PC-3 (cell line): ENCODE results near the gene BPIFB3.

Experiments used
- EZH2 ChIP-seq: fragments of 300-600 bp; sonication (generic); IDR thresholded peaks from one replicate; pipeline ENCODE4 v1.6.1; 2017; ENCODE audit warnings: antibody characterized with exemption, mild to moderate bottlenecking, low read length; ENCODE audit not compliant: unreplicated experiment
- EZH2phosphoT487 ChIP-seq: fragments of 300-600 bp; sonication (generic); IDR thresholded peaks from 2 replicates; pipeline ENCODE4 v1.6.1; 2018; ENCODE audit warnings: mild to moderate bottlenecking, antibody characterized with exemption, low read length, borderline replicate concordance
- TF ChIP-seq, protein P1 (sequence below): fragments of 300-600 bp; sonication (generic); conservative IDR thresholded peaks from 2 replicates; pipeline ENCODE4 v1.5.1; 2017; ENCODE audit warnings: antibody characterized with exemption, low read depth, mild to moderate bottlenecking, low read length

GRCh38 chr20:33010674-33011449 lies 42.8 kb upstream of the BPIFB3 start:
- TF ChIP-seq, protein P1, sequence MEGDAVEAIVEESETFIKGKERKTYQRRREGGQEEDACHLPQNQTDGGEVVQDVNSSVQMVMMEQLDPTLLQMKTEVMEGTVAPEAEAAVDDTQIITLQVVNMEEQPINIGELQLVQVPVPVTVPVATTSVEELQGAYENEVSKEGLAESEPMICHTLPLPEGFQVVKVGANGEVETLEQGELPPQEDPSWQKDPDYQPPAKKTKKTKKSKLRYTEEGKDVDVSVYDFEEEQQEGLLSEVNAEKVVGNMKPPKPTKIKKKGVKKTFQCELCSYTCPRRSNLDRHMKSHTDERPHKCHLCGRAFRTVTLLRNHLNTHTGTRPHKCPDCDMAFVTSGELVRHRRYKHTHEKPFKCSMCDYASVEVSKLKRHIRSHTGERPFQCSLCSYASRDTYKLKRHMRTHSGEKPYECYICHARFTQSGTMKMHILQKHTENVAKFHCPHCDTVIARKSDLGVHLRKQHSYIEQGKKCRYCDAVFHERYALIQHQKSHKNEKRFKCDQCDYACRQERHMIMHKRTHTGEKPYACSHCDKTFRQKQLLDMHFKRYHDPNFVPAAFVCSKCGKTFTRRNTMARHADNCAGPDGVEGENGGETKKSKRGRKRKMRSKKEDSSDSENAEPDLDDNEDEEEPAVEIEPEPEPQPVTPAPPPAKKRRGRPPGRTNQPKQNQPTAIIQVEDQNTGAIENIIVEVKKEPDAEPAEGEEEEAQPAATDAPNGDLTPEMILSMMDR: no peak
- TF ChIP-seq EZH2 (no peak), EZH2phosphoT487 (no peak)
